ENCODE measurements around the gene R3HDM1.

GRCh38 chr2:135585586-135585985 lies 54.3 kb downstream of the R3HDM1 start:
- TF ChIP-seq, protein P1, sequence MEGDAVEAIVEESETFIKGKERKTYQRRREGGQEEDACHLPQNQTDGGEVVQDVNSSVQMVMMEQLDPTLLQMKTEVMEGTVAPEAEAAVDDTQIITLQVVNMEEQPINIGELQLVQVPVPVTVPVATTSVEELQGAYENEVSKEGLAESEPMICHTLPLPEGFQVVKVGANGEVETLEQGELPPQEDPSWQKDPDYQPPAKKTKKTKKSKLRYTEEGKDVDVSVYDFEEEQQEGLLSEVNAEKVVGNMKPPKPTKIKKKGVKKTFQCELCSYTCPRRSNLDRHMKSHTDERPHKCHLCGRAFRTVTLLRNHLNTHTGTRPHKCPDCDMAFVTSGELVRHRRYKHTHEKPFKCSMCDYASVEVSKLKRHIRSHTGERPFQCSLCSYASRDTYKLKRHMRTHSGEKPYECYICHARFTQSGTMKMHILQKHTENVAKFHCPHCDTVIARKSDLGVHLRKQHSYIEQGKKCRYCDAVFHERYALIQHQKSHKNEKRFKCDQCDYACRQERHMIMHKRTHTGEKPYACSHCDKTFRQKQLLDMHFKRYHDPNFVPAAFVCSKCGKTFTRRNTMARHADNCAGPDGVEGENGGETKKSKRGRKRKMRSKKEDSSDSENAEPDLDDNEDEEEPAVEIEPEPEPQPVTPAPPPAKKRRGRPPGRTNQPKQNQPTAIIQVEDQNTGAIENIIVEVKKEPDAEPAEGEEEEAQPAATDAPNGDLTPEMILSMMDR (IDR thresholded peaks at IDR 0.05) = no peak
- TF ChIP-seq EP300 (IDR thresholded peaks at IDR 0.05; ENCODE audit: low read depth) (no peak), POLR2AphosphoS5 (IDR thresholded peaks at IDR 0.05) (no peak)
